Measurements from ENCODE around the gene MYO5B. TPM values are rescaled to one million over a fixed set of nuclear protein-coding genes. Genes with fewer than 3 reads are reported as not detected.
"Not testable (repeated sequence)": the region's sequence is repeated elsewhere in the genome, so short reads cannot be mapped to it uniquely, and the experiment has no call there.

MYO5B gene
- total and polyA plus RNA-seq, 8 donors = 6.2 to 25.3 (median 12.6) TPM

- WGBS, 2 donors = 91 to 98% methylated on average over 5 of the region's 5 CpGs
- H3K4me3 ChIP-seq = no peak overlapping the region
- TF ChIP-seq CTCF (IDR thresholded peaks at IDR 0.05) = no peak
- no peaks in the 10 kb centered on the region for H3K27me3 ChIP-seq
- H3K27ac ChIP-seq = no peak overlapping the region
- no peaks in the 10 kb centered on the region for H3K36me3 ChIP-seq
- no peak for FAIRE-seq
- no peaks in the 10 kb centered on the region for H3K9me3 ChIP-seq
- intact Hi-C loops (cut with DNase I) = no loop called here
- no peak for DNase-seq
- no peaks in the 10 kb centered on the region for H3K4me1 ChIP-seq
- no peak for ATAC-seq
Observed at GRCh38 chr18:49804096-49804495, 390.9 kb downstream of the MYO5B start.

- peaks cover 2 to 9% (median 8%) of the 10 kb centered on the region in 3 donors for H3K4me1 ChIP-seq
- ATAC-seq (peak in 2 of 4 donors; percentile 79 to 88), DNase-seq (peak in 2 of 6 donors; percentile 18 to 37), FAIRE-seq (no peak)
- H3K9me3 ChIP-seq = no peaks in the 10 kb centered on the region
- no peaks in the 10 kb centered on the region for H3K27me3 ChIP-seq
- intact Hi-C loops (cut with DNase I) = no loop called here
- 52 to 57% methylated on average over 4 of the region's 4 CpGs for WGBS, 2 donors
- no peak for TF ChIP-seq CTCF (IDR thresholded peaks at IDR 0.05)
- H3K27ac ChIP-seq = no peak overlapping the region
- no peak overlapping the region for H3K4me3 ChIP-seq
- no peaks in the 10 kb centered on the region for H3K36me3 ChIP-seq
Observed at GRCh38 chr18:49802623-49803022, 392.3 kb downstream of the MYO5B start.

GRCh38 chr18:49800491-49800890, 394.5 kb downstream of the MYO5B start:
- H3K36me3 ChIP-seq; H3K27ac ChIP-seq; H3K4me3 ChIP-seq; DNase-seq; FAIRE-seq; H3K9me3 ChIP-seq; ATAC-seq; H3K27me3 ChIP-seq; intact Hi-C loops (cut with DNase I): not testable (repeated sequence)
- peaks cover 4 to 14% (median 8%) of the 10 kb centered on the region in 3 donors for H3K4me1 ChIP-seq
- WGBS, 2 donors = 91 to 95% methylated on average over 4 of the region's 5 CpGs

- H3K4me3 ChIP-seq; intact Hi-C loops (cut with DNase I); H3K36me3 ChIP-seq; FAIRE-seq; H3K27me3 ChIP-seq; H3K9me3 ChIP-seq; ATAC-seq; H3K27ac ChIP-seq: not testable (repeated sequence)
- peaks cover 7 to 21% (median 8%) of the 10 kb centered on the region in 3 donors for H3K4me1 ChIP-seq
- DNase-seq = peak in 1 of 6 donors; percentile 69
- 97 to 100% methylated on average over 6 to 19 of the region's 29 CpGs for WGBS, 2 donors
Observed at GRCh38 chr18:49799806-49800205, 395.1 kb downstream of the MYO5B start.

GRCh38 chr18:49798001-49798400, 396.9 kb downstream of the MYO5B start:
- Histone ChIP-seq H3K27ac (no peak overlapping the region), H3K4me1 (peaks cover 8 to 21% (median 11%) of the 10 kb centered on the region in 3 donors), H3K27me3 (no peaks in the 10 kb centered on the region), H3K36me3 (no peaks in the 10 kb centered on the region), H3K4me3 (no peak overlapping the region), H3K9me3 (no peaks in the 10 kb centered on the region)
- FAIRE-seq (no peak), DNase-seq (no peak), ATAC-seq (no peak)
- no peak for TF ChIP-seq CTCF (IDR thresholded peaks at IDR 0.05)
- 97 to 99% methylated on average over 4 of the region's 4 CpGs for WGBS, 2 donors
- intact Hi-C loops (cut with DNase I) = no loop called here

GRCh38 chr18:49795612-49796552, 399.1 kb downstream of the MYO5B start:
- DNase-seq (no peak), ATAC-seq (no peak), FAIRE-seq (peak; percentile 70)
- H3K27me3 ChIP-seq = no peaks in the 10 kb centered on the region
- WGBS, 2 donors = 84 to 85% methylated on average over 7 of the region's 7 CpGs
- peaks cover 8 to 21% (median 11%) of the 10 kb centered on the region in 3 donors for H3K4me1 ChIP-seq
- H3K4me3 ChIP-seq = no peak overlapping the region
- intact Hi-C loops (cut with DNase I) = no loop called here
- H3K27ac ChIP-seq = peak overlapping the region in 1 of 4 donors; percentile 12
- H3K36me3 ChIP-seq = peaks cover 0 to 8% (median 0%) of the 10 kb centered on the region in 3 donors
- no peak for TF ChIP-seq CTCF (IDR thresholded peaks at IDR 0.05)
- H3K9me3 ChIP-seq = no peaks in the 10 kb centered on the region
